ENCODE measurements around the gene PLK3. TPM values are rescaled to one million over a fixed set of nuclear protein-coding genes. Genes with fewer than 3 reads are reported as not detected.

PLK3 gene
- total and polyA plus RNA-seq, 9 of the 15 experiments (the other 6 are each of a cell fraction or from before 2014, with no cell fraction given): 0.52 to 22.7 (median 11.0) TPM

GRCh38 chr1:44786138-44786840 is 13.9 kb upstream of the PLK3 start (continued):
- TF ChIP-seq, protein P1, sequence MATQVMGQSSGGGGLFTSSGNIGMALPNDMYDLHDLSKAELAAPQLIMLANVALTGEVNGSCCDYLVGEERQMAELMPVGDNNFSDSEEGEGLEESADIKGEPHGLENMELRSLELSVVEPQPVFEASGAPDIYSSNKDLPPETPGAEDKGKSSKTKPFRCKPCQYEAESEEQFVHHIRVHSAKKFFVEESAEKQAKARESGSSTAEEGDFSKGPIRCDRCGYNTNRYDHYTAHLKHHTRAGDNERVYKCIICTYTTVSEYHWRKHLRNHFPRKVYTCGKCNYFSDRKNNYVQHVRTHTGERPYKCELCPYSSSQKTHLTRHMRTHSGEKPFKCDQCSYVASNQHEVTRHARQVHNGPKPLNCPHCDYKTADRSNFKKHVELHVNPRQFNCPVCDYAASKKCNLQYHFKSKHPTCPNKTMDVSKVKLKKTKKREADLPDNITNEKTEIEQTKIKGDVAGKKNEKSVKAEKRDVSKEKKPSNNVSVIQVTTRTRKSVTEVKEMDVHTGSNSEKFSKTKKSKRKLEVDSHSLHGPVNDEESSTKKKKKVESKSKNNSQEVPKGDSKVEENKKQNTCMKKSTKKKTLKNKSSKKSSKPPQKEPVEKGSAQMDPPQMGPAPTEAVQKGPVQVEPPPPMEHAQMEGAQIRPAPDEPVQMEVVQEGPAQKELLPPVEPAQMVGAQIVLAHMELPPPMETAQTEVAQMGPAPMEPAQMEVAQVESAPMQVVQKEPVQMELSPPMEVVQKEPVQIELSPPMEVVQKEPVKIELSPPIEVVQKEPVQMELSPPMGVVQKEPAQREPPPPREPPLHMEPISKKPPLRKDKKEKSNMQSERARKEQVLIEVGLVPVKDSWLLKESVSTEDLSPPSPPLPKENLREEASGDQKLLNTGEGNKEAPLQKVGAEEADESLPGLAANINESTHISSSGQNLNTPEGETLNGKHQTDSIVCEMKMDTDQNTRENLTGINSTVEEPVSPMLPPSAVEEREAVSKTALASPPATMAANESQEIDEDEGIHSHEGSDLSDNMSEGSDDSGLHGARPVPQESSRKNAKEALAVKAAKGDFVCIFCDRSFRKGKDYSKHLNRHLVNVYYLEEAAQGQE (IDR thresholded peaks at IDR 0.05; ENCODE audit: borderline replicate concordance): peak; percentile 69; the same call in 1 of the 2 replicates
- TF ChIP-seq, protein P1 (CRISPR knock-in tag; IDR thresholded peaks at IDR 0.05; ENCODE audit: low read depth): no peak
- TF ChIP-seq L3MBTL2 (IDR thresholded peaks at IDR 0.05) (peak; percentile 64; the same call in 1 of the 2 replicates), RAD21 (CRISPR knock-in tag; conservative IDR thresholded peaks at IDR 0.05 in 1 of 2, IDR thresholded peaks at IDR 0.05 in 1 of 2) (peak; percentile 24 to 91), ATF7 (IDR thresholded peaks at IDR 0.05) (peak; percentile 17; the same call in 1 of the 2 replicates), RAD51 (IDR thresholded peaks at IDR 0.05; ENCODE audit: borderline replicate concordance, low read depth) (no peak), FOXM1 (IDR thresholded peaks at IDR 0.05; ENCODE audit: low read depth) (no peak), FOXM1 (CRISPR knock-in tag; IDR thresholded peaks at IDR 0.05; ENCODE audit: low read depth) (peak; percentile 58; the same call in 1 of the 2 replicates), RCOR1 (IDR thresholded peaks at IDR 0.05; ENCODE audit: borderline replicate concordance in 1 of 2, low read depth in 2 of 2, low read length in 2 of 2) (0 out of 4 replicates have a peak, but pooled peaks of 1 of the 2 experiments have one; percentile 11), HMGN3 (IDR thresholded peaks at IDR 0.05; ENCODE audit: borderline replicate concordance, extremely low read depth, insufficient read length, low read depth, low read length) (no peak), PTTG1 (tag; IDR thresholded peaks at IDR 0.05; ENCODE audit: low read depth) (no peak), THRA (IDR thresholded peaks at IDR 0.05) (no peak), JUN (IDR thresholded peaks at IDR 0.05; ENCODE audit: borderline replicate concordance, low read depth, low read length) (no peak), JUN (CRISPR knock-in tag; IDR thresholded peaks at IDR 0.05; ENCODE audit: borderline replicate concordance) (0 out of 2 replicates have a peak, but pooled peaks have one; percentile 35), TCF3 (CRISPR knock-in tag; IDR thresholded peaks at IDR 0.05) (peak; percentile 23; the same call in 1 of the 2 replicates), ZNF133 (CRISPR knock-in tag; IDR thresholded peaks at IDR 0.05) (peak; percentile 73; the same call in 1 of the 2 replicates), MTA3 (IDR thresholded peaks at IDR 0.05; ENCODE audit: borderline replicate concordance) (no peak)
